Keratinocyte (primary cell): ENCODE measurements around the gene KCNK10. TPM values are rescaled to one million over a fixed set of nuclear protein-coding genes. Genes with fewer than 3 reads are reported as not detected.

ENCODE experiments used
- DNase-seq: peaks from one replicate; pipeline ENCODE4 v3.0.0-alpha.2; 2011; ENCODE audit warnings: low read depth, missing footprints, low spot score
- FAIRE-seq: peaks from 2 replicates; lab custom pipeline; 2011; peaks lifted over from hg19 to GRCh38; lab: Jason Lieb, UNC
- H2AFZ ChIP-seq: 2 replicates; pipeline ENCODE4 v1.6.0; 2012; ENCODE audit warnings: low read length, control low read depth, inconsistent platforms; ENCODE audit not compliant: control insufficient read depth
- H3K27ac ChIP-seq: 2 replicates; pipeline ENCODE4 v1.5.1; 2011; ENCODE audit warnings: low read length; ENCODE audit not compliant: control insufficient read depth, insufficient read depth
- H3K27me3 ChIP-seq: 3 replicates; pipeline ENCODE4 v1.6.0; 2011; ENCODE audit warnings: low read length; ENCODE audit not compliant: control insufficient read depth, insufficient read depth; ENCODE audit errors: extremely low read depth
- H3K36me3 ChIP-seq, 2 experiments: 2 replicates in 1 of 2; 3 replicates in 1 of 2; pipeline ENCODE4 v1.5.1; 2011; ENCODE audit warnings: low read length in 2 of 2, mild to moderate bottlenecking in 1 of 2; ENCODE audit not compliant: control insufficient read depth in 2 of 2, insufficient read depth in 2 of 2; ENCODE audit errors: extremely low read depth in 1 of 2
- H3K4me1 ChIP-seq: 3 replicates; pipeline ENCODE4 v1.5.1; 2011; ENCODE audit warnings: low read length; ENCODE audit not compliant: control insufficient read depth, insufficient read depth; ENCODE audit errors: extremely low read depth
- H3K4me2 ChIP-seq: 3 replicates; pipeline ENCODE4 v1.6.0; 2011; ENCODE audit warnings: low read depth, low read length; ENCODE audit not compliant: control insufficient read depth, insufficient read depth; ENCODE audit errors: extremely low read depth
- H3K4me3 ChIP-seq, 3 experiments: fragments of 200-600 bp in 1 of 3; sonication (generic) in 1 of 3; 2 replicates in 2 of 3; 3 replicates in 1 of 3; pipeline ENCODE4 v1.5.1; 2011 to 2016; ENCODE audit warnings: low read length in 3 of 3, mild to moderate bottlenecking in 3 of 3, control low read depth in 2 of 3, inconsistent platforms in 1 of 3, low read depth in 1 of 3, mixed read lengths in 1 of 3, mixed run types in 1 of 3, moderate library complexity in 1 of 3; ENCODE audit not compliant: control insufficient read depth in 2 of 3, insufficient read depth in 2 of 3; ENCODE audit errors: extremely low read depth in 1 of 3
- H3K79me2 ChIP-seq: 2 replicates; pipeline ENCODE4 v1.6.0; 2012; ENCODE audit warnings: low read length; ENCODE audit not compliant: control insufficient read depth, insufficient read depth
- H3K9ac ChIP-seq: 3 replicates; pipeline ENCODE4 v1.6.0; 2011; ENCODE audit warnings: low read length; ENCODE audit not compliant: control insufficient read depth, insufficient read depth; ENCODE audit errors: extremely low read depth
- H3K9me1 ChIP-seq: 3 replicates; pipeline ENCODE4 v1.6.0; 2011; ENCODE audit warnings: low read length; ENCODE audit not compliant: control insufficient read depth, insufficient read depth; ENCODE audit errors: extremely low read depth
- H3K9me3 ChIP-seq: 2 replicates; pipeline ENCODE4 v1.5.1; 2012; ENCODE audit warnings: low read depth, low read length; ENCODE audit not compliant: control insufficient read depth
- H4K20me1 ChIP-seq: 3 replicates; pipeline ENCODE4 v1.6.0; 2011; ENCODE audit warnings: low read length; ENCODE audit not compliant: control insufficient read depth, insufficient read depth; ENCODE audit errors: extremely low read depth
- EZH2 ChIP-seq: IDR thresholded peaks from one replicate; pipeline ENCODE4 v1.6.1; 2012; ENCODE audit warnings: inconsistent platforms, mild to moderate bottlenecking, low read length, moderate library complexity
- dilution Hi-C: fragments of 300-500 bp; cut with MboI; formaldehyde crosslinking; loops from one replicate; pipeline ENCODE4 v1.7.0; 2020; ENCODE audit warnings: low sequenced_read_pairs; ENCODE audit not compliant: extremely low pct_ligation_motif_present
- polyA plus RNA-seq, 5 experiments: library from polyadenylated mRNA; depleted of rRNA in 3 of 5; stranded (reverse) in 3 of 5; stranded (forward) in 1 of 5; unstranded in 1 of 5; fragments of >200 nt; gene quantifications; 1 replicate in 1 of 5; 2 replicates in 3 of 5; 3 replicates in 1 of 5; pipeline versions ENCODE4 v1.2.1 to v1.2.3, GENCODE V29; 2011 to 2012; ENCODE audit warnings: missing spikeins in 2 of 5, low read depth in 1 of 5, low replicate concordance in 1 of 5
- TF ChIP-seq, protein P1 (sequence below), 3 experiments: IDR thresholded peaks in 1 of 3; conservative IDR thresholded peaks in 1 of 3; optimal IDR thresholded peaks in 1 of 3; 2 replicates in 2 of 3; 3 replicates in 1 of 3; pipeline versions ENCODE3 to v1.5.1; 2011; ENCODE audit warnings: low read length in 3 of 3, mild to moderate bottlenecking in 3 of 3, moderate library complexity in 2 of 3, control low read depth in 1 of 3, inconsistent platforms in 1 of 3; ENCODE audit not compliant: insufficient read depth in 2 of 3; ENCODE audit errors: extremely low read depth in 1 of 3

Gene KCNK10
- polyA plus RNA-seq, 1 donor (not counting 4 experiments of a cell fraction or from before 2014, with no cell fraction given), result 0.79 TPM

DNA sequence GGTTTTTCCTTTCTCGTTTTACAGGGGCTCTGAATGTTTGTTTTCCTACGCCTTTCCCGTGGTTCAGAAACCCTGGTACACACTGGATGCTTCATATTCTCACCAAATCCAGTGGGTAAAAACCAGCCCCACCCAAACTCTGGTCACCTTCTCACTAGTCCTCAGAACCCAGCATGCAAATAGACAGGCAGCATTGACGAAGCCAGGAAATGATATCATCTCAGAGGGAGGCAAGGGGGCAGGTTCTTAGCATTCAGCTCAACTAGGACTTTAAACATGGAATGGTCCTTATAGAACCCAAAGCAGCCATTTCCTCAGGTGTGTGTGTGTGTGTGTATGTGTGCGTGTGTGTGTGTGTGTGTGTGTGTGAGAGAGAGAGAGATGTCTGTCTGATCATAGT, 142.0 kb downstream of the KCNK10 start:
- no peak overlapping the region for H3K27ac ChIP-seq
- H3K9ac ChIP-seq, result no peak overlapping the region
- H3K4me3 ChIP-seq, result no peak overlapping the region
- no peaks in the 10 kb centered on the region for H3K9me1 ChIP-seq
- dilution Hi-C loops, result no loop called here
- H4K20me1 ChIP-seq, result no peaks in the 10 kb centered on the region
- DNase-seq (no peak), FAIRE-seq (no peak)
- H3K9me3 ChIP-seq, result no peaks in the 10 kb centered on the region
- H3K4me1 ChIP-seq, result no peaks in the 10 kb centered on the region
- TF ChIP-seq EZH2, result no peak
- TF ChIP-seq, protein P1, sequence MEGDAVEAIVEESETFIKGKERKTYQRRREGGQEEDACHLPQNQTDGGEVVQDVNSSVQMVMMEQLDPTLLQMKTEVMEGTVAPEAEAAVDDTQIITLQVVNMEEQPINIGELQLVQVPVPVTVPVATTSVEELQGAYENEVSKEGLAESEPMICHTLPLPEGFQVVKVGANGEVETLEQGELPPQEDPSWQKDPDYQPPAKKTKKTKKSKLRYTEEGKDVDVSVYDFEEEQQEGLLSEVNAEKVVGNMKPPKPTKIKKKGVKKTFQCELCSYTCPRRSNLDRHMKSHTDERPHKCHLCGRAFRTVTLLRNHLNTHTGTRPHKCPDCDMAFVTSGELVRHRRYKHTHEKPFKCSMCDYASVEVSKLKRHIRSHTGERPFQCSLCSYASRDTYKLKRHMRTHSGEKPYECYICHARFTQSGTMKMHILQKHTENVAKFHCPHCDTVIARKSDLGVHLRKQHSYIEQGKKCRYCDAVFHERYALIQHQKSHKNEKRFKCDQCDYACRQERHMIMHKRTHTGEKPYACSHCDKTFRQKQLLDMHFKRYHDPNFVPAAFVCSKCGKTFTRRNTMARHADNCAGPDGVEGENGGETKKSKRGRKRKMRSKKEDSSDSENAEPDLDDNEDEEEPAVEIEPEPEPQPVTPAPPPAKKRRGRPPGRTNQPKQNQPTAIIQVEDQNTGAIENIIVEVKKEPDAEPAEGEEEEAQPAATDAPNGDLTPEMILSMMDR (optimal IDR thresholded peaks at IDR 0.05 in 1 of 3, IDR thresholded peaks at IDR 0.05 in 1 of 3, conservative IDR thresholded peaks at IDR 0.05 in 1 of 3; ENCODE audit: extremely low read depth in 1 of 3, insufficient read depth in 2 of 3, low read length in 3 of 3), result no peak
- H2AFZ ChIP-seq, result no peak overlapping the region
- H3K79me2 ChIP-seq, result no peaks in the 10 kb centered on the region
- no peak overlapping the region for H3K4me2 ChIP-seq
- no peaks in the 10 kb centered on the region for H3K36me3 ChIP-seq
- no peaks in the 10 kb centered on the region for H3K27me3 ChIP-seq

DNA sequence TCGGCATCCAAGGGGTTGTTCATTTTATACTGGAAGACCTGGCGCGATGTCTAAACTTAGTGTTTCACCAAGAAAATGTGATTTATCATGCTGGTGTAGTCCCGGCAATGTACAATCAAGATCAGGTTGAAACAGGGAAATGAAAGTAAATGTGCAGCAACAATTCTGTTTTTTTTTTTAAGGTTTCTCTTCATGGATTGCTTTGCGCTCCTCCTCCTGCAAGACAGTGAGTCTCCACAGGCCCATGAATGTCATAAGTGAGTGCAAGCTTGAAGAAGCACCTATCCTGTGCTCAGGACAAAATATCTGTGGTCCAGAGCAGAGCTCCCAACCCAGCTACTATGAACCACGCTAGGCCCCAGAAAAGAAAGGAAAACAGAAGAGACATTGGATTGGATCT, 143.4 kb downstream of the KCNK10 start:
- H3K36me3 ChIP-seq, result no peaks in the 10 kb centered on the region
- H3K27ac ChIP-seq, result no peak overlapping the region
- no peaks in the 10 kb centered on the region for H4K20me1 ChIP-seq
- H3K4me1 ChIP-seq, result no peaks in the 10 kb centered on the region
- H3K4me2 ChIP-seq, result no peak overlapping the region
- dilution Hi-C loops, result no loop called here
- H2AFZ ChIP-seq, result no peak overlapping the region
- FAIRE-seq (no peak), DNase-seq (no peak)
- TF ChIP-seq EZH2, result no peak
- TF ChIP-seq, protein P1 (optimal IDR thresholded peaks at IDR 0.05 in 1 of 3, IDR thresholded peaks at IDR 0.05 in 1 of 3, conservative IDR thresholded peaks at IDR 0.05 in 1 of 3; ENCODE audit: extremely low read depth in 1 of 3, insufficient read depth in 2 of 3, low read length in 3 of 3), result no peak
- no peaks in the 10 kb centered on the region for H3K79me2 ChIP-seq
- no peaks in the 10 kb centered on the region for H3K9me3 ChIP-seq
- H3K9me1 ChIP-seq, result no peaks in the 10 kb centered on the region
- no peaks in the 10 kb centered on the region for H3K27me3 ChIP-seq
- no peak overlapping the region for H3K9ac ChIP-seq
- H3K4me3 ChIP-seq, result no peak overlapping the region
